Kidney (tissue), 14 donors: ENCODE results near the gene PPM1H. TPM values are rescaled to one million over a fixed set of nuclear protein-coding genes. Genes with fewer than 3 reads are reported as not detected.

Experiments
- DNase-seq, 5 donors: peaks; one replicate each; pipeline ENCODE4 v3.0.0-alpha.2; 2013 to 2020
- FAIRE-seq: peaks from 2 replicates; lab custom pipeline; 2012; peaks lifted over from hg19 to GRCh38; lab: Jason Lieb, UNC
- H3K27ac ChIP-seq, 2 donors: one replicate each; pipeline ENCODE4 v1.7.0; 2013; ENCODE audit warnings: low read depth in 2 of 2, low read length in 2 of 2, inconsistent platforms in 1 of 2
- H3K27me3 ChIP-seq: one replicate; pipeline ENCODE4 v1.7.1; 2013; ENCODE audit warnings: low read length, inconsistent platforms; ENCODE audit not compliant: control insufficient read depth, insufficient read depth
- H3K36me3 ChIP-seq, 3 donors: one replicate each; pipeline versions ENCODE4 v1.7.0 to v1.7.1; 2013; ENCODE audit warnings: low read length in 3 of 3, control low read depth in 1 of 3, inconsistent platforms in 1 of 3; ENCODE audit not compliant: insufficient read depth in 3 of 3, control insufficient read depth in 2 of 3
- H3K4me1 ChIP-seq, 3 donors: one replicate each; pipeline versions ENCODE4 v1.7.0 to v1.7.1; 2013; ENCODE audit warnings: low read length in 3 of 3, inconsistent platforms in 1 of 3, low read depth in 1 of 3; ENCODE audit not compliant: control insufficient read depth in 2 of 3, insufficient read depth in 2 of 3
- H3K4me3 ChIP-seq, 3 donors: one replicate each; pipeline versions ENCODE4 v1.7.0 to v1.8.1; 2013; ENCODE audit warnings: low read length in 3 of 3, control low read depth in 1 of 3, inconsistent platforms in 1 of 3
- H3K9ac ChIP-seq, 3 donors: one replicate each; pipeline versions ENCODE4 v1.7.0 to v1.7.1; 2013; ENCODE audit warnings: low read length in 3 of 3, control low read depth in 1 of 3, inconsistent platforms in 1 of 3
- H3K9me3 ChIP-seq, 3 donors: one replicate each; pipeline versions ENCODE4 v1.7.0 to v1.7.1; 2013; ENCODE audit warnings: low read length in 3 of 3, control low read depth in 1 of 3, inconsistent platforms in 1 of 3; ENCODE audit not compliant: control insufficient read depth in 2 of 3, insufficient read depth in 1 of 3
- intact Hi-C: fragments of 100-400 bp; cut with DNase I; formaldehyde crosslinking; loops from one replicate; pipeline ENCODE4 v1.11.1; 2022
- polyA plus RNA-seq: library from polyadenylated mRNA; stranded (reverse); fragments of 350-450 nt; fragmentation: Illumina TruSeq; extraction: RNeasy Lipid Tissue Mini Kit (QIAGEN cat#74804); gene quantifications from one replicate; pipeline ENCODE4 v1.2.3, GENCODE V29; 2014; ENCODE audit warnings: low read depth, low replicate concordance; ENCODE audit not compliant: insufficient read depth
- total RNA-seq: library from RNA; stranded (reverse); fragmentation: NEBNext Ultra II Directional; extraction: Animal tissue kit (Norgen Biotek cat#: 25700); gene quantifications from one replicate; pipeline ENCODE4 v1.2.1, GENCODE V29; 2021
- TF ChIP-seq, protein P1 (sequence below): IDR thresholded peaks from 3 replicates; pipeline ENCODE4 v1.5.1; 2012; ENCODE audit warnings: mild to moderate bottlenecking, moderate library complexity, borderline replicate concordance; ENCODE audit not compliant: insufficient read depth; ENCODE audit errors: extremely low read depth
- donor health status: control.
- donor health status: control.
- donor health status: control.
- donor health status: control.
- donor health status: control.
- donor health status: DM: yes; HTN: yes; CAD: no.
- donor health status: Normal renal cell carcinoma (clear cell type).

Gene PPM1H
- total and polyA plus RNA-seq, 2 donors from 2014 or later = 8.7 to 25.0 TPM

DNA sequence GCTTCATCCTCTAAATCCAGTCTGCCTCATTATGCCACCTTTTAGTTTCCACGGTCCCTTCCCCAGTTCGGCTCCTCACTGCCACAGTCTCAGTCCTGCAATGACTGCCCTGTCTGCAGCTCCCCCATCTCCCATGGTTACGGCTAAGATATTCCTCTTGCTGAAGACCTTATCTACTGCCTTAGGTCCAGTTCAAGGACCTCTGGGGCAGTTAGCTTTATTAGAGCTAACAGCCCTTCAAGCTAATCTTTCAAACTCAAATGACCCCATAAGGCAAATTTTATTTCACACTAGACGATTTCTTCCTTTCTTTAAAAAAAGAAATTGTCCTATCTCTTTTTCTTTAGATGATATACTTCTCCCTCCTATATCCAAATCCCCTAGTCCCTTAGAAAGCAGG lies 253.6 kb downstream of the PPM1H start:
- Histone ChIP-seq H3K27ac (no peak overlapping the region), H3K4me1 (no peaks in the 10 kb centered on the region), H3K9me3 (peaks cover 0 to 4% (median 0%) of the 10 kb centered on the region in 3 donors), H3K4me3 (no peak overlapping the region), H3K9ac (no peak overlapping the region), H3K27me3 (no peaks in the 10 kb centered on the region), H3K36me3 (no peaks in the 10 kb centered on the region)
- TF ChIP-seq, protein P1, sequence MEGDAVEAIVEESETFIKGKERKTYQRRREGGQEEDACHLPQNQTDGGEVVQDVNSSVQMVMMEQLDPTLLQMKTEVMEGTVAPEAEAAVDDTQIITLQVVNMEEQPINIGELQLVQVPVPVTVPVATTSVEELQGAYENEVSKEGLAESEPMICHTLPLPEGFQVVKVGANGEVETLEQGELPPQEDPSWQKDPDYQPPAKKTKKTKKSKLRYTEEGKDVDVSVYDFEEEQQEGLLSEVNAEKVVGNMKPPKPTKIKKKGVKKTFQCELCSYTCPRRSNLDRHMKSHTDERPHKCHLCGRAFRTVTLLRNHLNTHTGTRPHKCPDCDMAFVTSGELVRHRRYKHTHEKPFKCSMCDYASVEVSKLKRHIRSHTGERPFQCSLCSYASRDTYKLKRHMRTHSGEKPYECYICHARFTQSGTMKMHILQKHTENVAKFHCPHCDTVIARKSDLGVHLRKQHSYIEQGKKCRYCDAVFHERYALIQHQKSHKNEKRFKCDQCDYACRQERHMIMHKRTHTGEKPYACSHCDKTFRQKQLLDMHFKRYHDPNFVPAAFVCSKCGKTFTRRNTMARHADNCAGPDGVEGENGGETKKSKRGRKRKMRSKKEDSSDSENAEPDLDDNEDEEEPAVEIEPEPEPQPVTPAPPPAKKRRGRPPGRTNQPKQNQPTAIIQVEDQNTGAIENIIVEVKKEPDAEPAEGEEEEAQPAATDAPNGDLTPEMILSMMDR = no peak
- intact Hi-C loops = no loop called here
- no peak for FAIRE-seq
- DNase-seq = no peak

- Histone ChIP-seq H3K4me1 (no peaks in the 10 kb centered on the region), H3K9me3 (peaks cover 0 to 4% (median 0%) of the 10 kb centered on the region in 3 donors), H3K9ac (no peak overlapping the region), H3K27me3 (no peaks in the 10 kb centered on the region), H3K36me3 (no peaks in the 10 kb centered on the region), H3K4me3 (no peak overlapping the region), H3K27ac (no peak overlapping the region)
- intact Hi-C loops = no loop called here
- FAIRE-seq = no peak
- TF ChIP-seq, protein P1 = no peak
- no peak for DNase-seq
Measured at GRCh38 chr12:62679608-62680007, 255.3 kb downstream of the PPM1H start.

DNA sequence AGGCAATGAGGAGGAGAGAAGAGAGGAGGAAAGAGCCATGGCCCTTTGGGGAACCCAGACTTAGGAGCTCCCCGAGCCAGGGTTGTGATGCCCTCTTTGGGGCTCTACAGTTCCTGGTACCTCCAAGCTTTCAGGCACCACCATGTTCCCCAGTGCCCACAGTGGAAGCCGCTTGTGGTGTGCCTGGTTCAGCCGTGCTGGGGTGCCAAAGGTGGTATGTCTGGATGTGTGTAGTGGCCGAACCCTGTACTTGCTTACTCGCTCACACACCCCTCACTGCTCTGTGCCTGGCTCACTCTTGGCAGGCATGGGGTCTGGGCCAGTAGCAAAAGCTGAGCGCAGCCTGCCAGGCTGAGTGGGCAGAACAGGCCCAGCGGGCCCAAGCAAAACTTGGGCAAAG lies 257.6 kb downstream of the PPM1H start:
- intact Hi-C loops = no loop called here
- FAIRE-seq = no peak

More for the DNA sequence above, 257.6 kb downstream of the PPM1H start:
- TF ChIP-seq, protein P1 = no peak
- H3K4me1 ChIP-seq = no peaks in the 10 kb centered on the region
- H3K36me3 ChIP-seq = no peaks in the 10 kb centered on the region
- no peak overlapping the region for H3K9ac ChIP-seq
- peaks cover 0 to 4% (median 0%) of the 10 kb centered on the region in 3 donors for H3K9me3 ChIP-seq
- no peak overlapping the region for H3K4me3 ChIP-seq
- H3K27ac ChIP-seq = no peak overlapping the region
- no peaks in the 10 kb centered on the region for H3K27me3 ChIP-seq
- no peak for DNase-seq
